B cell (primary cell): ENCODE measurements around the gene SETBP1. TPM values are rescaled to one million over a fixed set of nuclear protein-coding genes. Genes with fewer than 3 reads are reported as not detected.

Source experiments
- ATAC-seq: fragments of 200-7000 bp; cut with Tn5 transposase; one replicate; pipeline ENCODE4 v1.10.0; 2021; ENCODE audit warnings: low read depth, mild to moderate bottlenecking, moderate number of reproducible peaks, moderate library complexity
- CTCF ChIA-PET: fragments of 350-600 bp; sonication (Branson Sonifier 250); formaldehyde crosslinking; loops from one replicate; lab custom pipeline; 2021; ENCODE audit warnings: antibody characterized with exemption, inconsistent platforms; lab: Charles Lee
- POLR2A ChIA-PET: fragments of 350-600 bp; sonication (Branson Sonifier 250); formaldehyde crosslinking; loops from one replicate; lab custom pipeline; 2021; ENCODE audit warnings: antibody characterized with exemption; lab: Charles Lee
- DNase-seq: peaks from one replicate; pipeline ENCODE4 v3.0.0; 2013
- H2AFZ ChIP-seq: 2 replicates; pipeline ENCODE4 v1.6.1; 2012; ENCODE audit warnings: mild to moderate bottlenecking, low read depth, low read length; ENCODE audit not compliant: insufficient read depth, poor library complexity, severe bottlenecking
- H3K27ac ChIP-seq, 2 donors: 1 replicate in 1 of 2; 2 replicates in 1 of 2; pipeline ENCODE4 v1.5.1; 2012 to 2013; ENCODE audit warnings: low read length in 2 of 2, mild to moderate bottlenecking in 2 of 2, moderate library complexity in 1 of 2
- H3K27me3 ChIP-seq, 4 experiments: fragments of 200-600 bp in 1 of 4; sonication (generic) in 1 of 4; replicated peaks in 1 of 4; 1 replicate in 2 of 4; 2 replicates in 2 of 4; pipeline versions ENCODE4 v1.6.1 to v1.7.0; 2013 to 2016; ENCODE audit warnings: low read length in 3 of 4, mild to moderate bottlenecking in 2 of 4, mixed read lengths in 1 of 4, moderate library complexity in 1 of 4; ENCODE audit not compliant: insufficient read depth in 4 of 4, control insufficient read depth in 3 of 4; ENCODE audit errors: control extremely low read depth in 1 of 4
- H3K36me3 ChIP-seq, 2 experiments: replicated peaks in 1 of 2; 1 replicate in 1 of 2; 2 replicates in 1 of 2; pipeline versions ENCODE4 v1.6.1 to v1.7.1; 2013; ENCODE audit warnings: low read length in 1 of 2; ENCODE audit not compliant: insufficient read depth in 2 of 2, control insufficient read depth in 1 of 2; ENCODE audit errors: control extremely low read depth in 1 of 2, extremely low read depth in 1 of 2
- H3K4me1 ChIP-seq, 2 donors: fragments of 200-600 bp in 1 of 2; sonication (generic) in 1 of 2; 1 replicate in 1 of 2; 2 replicates in 1 of 2; pipeline versions ENCODE4 v1.5.1 to v1.6.1; 2013 to 2017; ENCODE audit warnings: low read length in 2 of 2; ENCODE audit not compliant: control insufficient read depth in 2 of 2, insufficient read depth in 2 of 2
- H3K4me2 ChIP-seq: replicated peaks from 2 replicates; pipeline ENCODE3; 2012; ENCODE audit warnings: mild to moderate bottlenecking, low read depth, low read length; ENCODE audit not compliant: poor library complexity, severe bottlenecking
- H3K4me3 ChIP-seq, 5 experiments: fragments of 200-600 bp in 1 of 5; sonication (generic) in 1 of 5; 1 replicate in 3 of 5; 2 replicates in 2 of 5; pipeline versions ENCODE4 v1.5.1 to v1.7.0; 2011 to 2016; ENCODE audit warnings: low read length in 4 of 5, mild to moderate bottlenecking in 4 of 5, low read depth in 2 of 5, control low read depth in 1 of 5, moderate library complexity in 1 of 5; ENCODE audit not compliant: insufficient read depth in 1 of 5; ENCODE audit errors: control extremely low read depth in 1 of 5, extremely low read depth in 1 of 5
- H3K79me2 ChIP-seq: fragments of 200-600 bp; sonication (generic); one replicate; pipeline ENCODE4 v1.6.0; 2016; ENCODE audit warnings: low read length; ENCODE audit not compliant: control insufficient read depth, insufficient read depth
- H3K9ac ChIP-seq: fragments of 200-600 bp; sonication (generic); 2 replicates; pipeline ENCODE4 v1.6.1; 2017; ENCODE audit warnings: mild to moderate bottlenecking, low read length, moderate library complexity
- H3K9me3 ChIP-seq, 3 donors: one replicate each; pipeline versions ENCODE4 v1.6.1 to v1.7.1; 2013; ENCODE audit warnings: low read length in 2 of 3; ENCODE audit not compliant: control insufficient read depth in 2 of 3, insufficient read depth in 1 of 3; ENCODE audit errors: control extremely low read depth in 1 of 3
- H4K20me1 ChIP-seq: 2 replicates; pipeline ENCODE4 v1.6.0; 2012; ENCODE audit warnings: mild to moderate bottlenecking, low read length; ENCODE audit not compliant: insufficient read depth, control insufficient read depth, poor library complexity, severe bottlenecking
- H3K27ac Mint-ChIP-seq: one replicate; pipeline ENCODE4 v1.8.0; 2021; ENCODE audit warnings: mixed read lengths
- H3K27me3 Mint-ChIP-seq: one replicate; pipeline ENCODE4 v1.8.0; 2021; ENCODE audit warnings: mixed read lengths
- H3K4me1 Mint-ChIP-seq: one replicate; pipeline ENCODE4 v1.8.0; 2021; ENCODE audit warnings: mixed read lengths
- H3K4me3 Mint-ChIP-seq: one replicate; pipeline ENCODE4 v1.8.0; 2021; ENCODE audit warnings: mixed read lengths
- H3K9me3 Mint-ChIP-seq: one replicate; pipeline ENCODE4 v1.8.0; 2022; ENCODE audit warnings: mixed read lengths; ENCODE audit not compliant: insufficient read depth
- EZH2 ChIP-seq: IDR thresholded peaks from 2 replicates; pipeline ENCODE4 v1.6.1; 2012; ENCODE audit warnings: borderline replicate concordance, low read depth, mild to moderate bottlenecking, moderate library complexity, low read length; ENCODE audit not compliant: insufficient read depth, poor library complexity, severe bottlenecking
- WGBS: methylation state at CpG from one replicate; pipeline ENCODE4 v1.1.5; 2013; ENCODE audit warnings: missing lambda C conversion rate; ENCODE audit not compliant: insufficient coverage; 5-methylcytosine and 5-hydroxymethylcytosine counted together
- intact Hi-C: fragments of 100-400 bp; cut with micrococcal nuclease; formaldehyde crosslinking; loops from one replicate; pipeline ENCODE4 v1.10.0; 2022
- polyA plus RNA-seq: library from polyadenylated mRNA; depleted of rRNA; stranded (reverse); fragments of >200 nt; gene quantifications from 2 replicates; pipeline ENCODE4 v1.2.3, GENCODE V29; 2012
- total RNA-seq, 2 donors: library from RNA; stranded (reverse); fragments of 120-200 nt in 1 of 2; gene quantifications; 1 replicate in 1 of 2; 2 replicates in 1 of 2; pipeline versions ENCODE4 v1.2.3 to v1.2.4, GENCODE V29; 2013 to 2022
- TF ChIP-seq, protein P1 (sequence below): fragments of 200-600 bp; IDR thresholded peaks from one replicate; pipeline ENCODE4 v1.8.0; 2022; ENCODE audit warnings: antibody characterized with exemption, mild to moderate bottlenecking

The SETBP1 gene
- total and polyA plus RNA-seq, 2 donors (not counting 1 experiment from before 2014, with no cell fraction given) = 15.1 to 129 TPM

DNA sequence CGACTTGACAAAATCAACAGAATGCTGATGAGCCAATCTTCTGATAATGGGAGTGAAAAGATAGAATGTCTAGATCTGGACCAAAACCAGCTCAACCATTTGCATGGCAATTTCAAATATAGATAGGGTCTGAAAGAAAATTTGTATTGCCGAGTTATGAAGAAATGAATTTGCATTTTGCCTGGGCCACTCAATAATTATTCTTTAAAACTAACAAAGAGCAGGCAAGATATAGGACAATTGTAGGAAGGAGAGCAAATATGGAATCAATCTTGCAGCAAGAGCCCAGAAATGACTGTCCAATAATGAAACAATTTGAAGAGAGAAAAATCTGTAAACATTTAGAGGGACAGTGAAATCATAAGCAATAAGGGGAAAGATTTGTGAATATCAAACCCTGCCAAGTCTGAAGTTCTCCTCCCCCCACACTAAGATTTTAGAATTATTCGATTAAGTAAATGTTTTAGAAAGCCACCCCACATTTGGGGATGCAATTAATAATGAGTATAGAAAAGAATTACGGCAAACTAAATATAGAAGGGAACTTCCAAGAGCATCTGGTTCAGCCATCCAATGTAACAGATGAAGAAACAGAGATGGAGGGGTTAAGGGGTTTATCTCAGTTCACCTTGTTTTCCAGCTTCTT is 377.4 kb downstream of the SETBP1 start:
- ChIA-PET CTCF (no interaction called here), POLR2A (no interaction called here)
- H4K20me1 ChIP-seq = no peaks in the 10 kb centered on the region
- Mint-ChIP-seq H3K9me3 (no peaks in the 10 kb centered on the region), H3K4me3 (no peak overlapping the region), H3K4me1 (no peaks in the 10 kb centered on the region), H3K27me3 (no peaks in the 10 kb centered on the region), H3K27ac (no peak overlapping the region)
- no peaks in the 10 kb centered on the region for H3K27me3 ChIP-seq
- no CpG with 5 or more reads among the region's 4 CpGs for WGBS
- H3K36me3 ChIP-seq = peaks cover 2 to 11% of the 10 kb centered on the region in 2 experiments
- no peak for ATAC-seq
- TF ChIP-seq EZH2 = no peak
- TF ChIP-seq, protein P1, sequence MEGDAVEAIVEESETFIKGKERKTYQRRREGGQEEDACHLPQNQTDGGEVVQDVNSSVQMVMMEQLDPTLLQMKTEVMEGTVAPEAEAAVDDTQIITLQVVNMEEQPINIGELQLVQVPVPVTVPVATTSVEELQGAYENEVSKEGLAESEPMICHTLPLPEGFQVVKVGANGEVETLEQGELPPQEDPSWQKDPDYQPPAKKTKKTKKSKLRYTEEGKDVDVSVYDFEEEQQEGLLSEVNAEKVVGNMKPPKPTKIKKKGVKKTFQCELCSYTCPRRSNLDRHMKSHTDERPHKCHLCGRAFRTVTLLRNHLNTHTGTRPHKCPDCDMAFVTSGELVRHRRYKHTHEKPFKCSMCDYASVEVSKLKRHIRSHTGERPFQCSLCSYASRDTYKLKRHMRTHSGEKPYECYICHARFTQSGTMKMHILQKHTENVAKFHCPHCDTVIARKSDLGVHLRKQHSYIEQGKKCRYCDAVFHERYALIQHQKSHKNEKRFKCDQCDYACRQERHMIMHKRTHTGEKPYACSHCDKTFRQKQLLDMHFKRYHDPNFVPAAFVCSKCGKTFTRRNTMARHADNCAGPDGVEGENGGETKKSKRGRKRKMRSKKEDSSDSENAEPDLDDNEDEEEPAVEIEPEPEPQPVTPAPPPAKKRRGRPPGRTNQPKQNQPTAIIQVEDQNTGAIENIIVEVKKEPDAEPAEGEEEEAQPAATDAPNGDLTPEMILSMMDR = no peak
- H3K4me1 ChIP-seq = no peaks in the 10 kb centered on the region
- peak overlapping the region in 1 of 2 donors; percentile 11 for H3K27ac ChIP-seq
- no peak overlapping the region for H3K9ac ChIP-seq
- intact Hi-C loops = no loop called here
- H3K9me3 ChIP-seq = peaks cover 0 to 3% (median 0%) of the 10 kb centered on the region in 3 donors
- H3K79me2 ChIP-seq = no peaks in the 10 kb centered on the region
- H2AFZ ChIP-seq = no peak overlapping the region
- H3K4me2 ChIP-seq = no peak overlapping the region
- no peak overlapping the region for H3K4me3 ChIP-seq
- no peak for DNase-seq

DNA sequence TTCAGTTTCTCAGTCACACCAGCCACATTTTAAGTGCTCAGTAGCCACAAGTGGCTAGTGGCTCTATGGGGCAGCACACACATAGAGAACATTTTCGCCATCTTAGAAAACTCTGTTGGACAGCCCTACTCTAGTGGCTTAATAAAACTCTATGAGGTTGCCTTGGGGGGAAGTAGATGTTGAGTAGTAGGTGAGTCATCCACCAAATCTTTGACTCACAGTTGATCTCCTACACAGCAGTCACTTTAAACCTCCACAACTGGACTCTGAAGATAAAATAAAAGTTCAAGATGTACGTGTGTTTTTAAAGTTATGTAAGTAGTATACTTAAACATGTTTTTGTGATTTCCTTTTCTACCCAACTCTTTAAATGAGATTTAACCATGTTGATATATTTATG is 379.0 kb downstream of the SETBP1 start:
- Histone ChIP-seq H4K20me1 (no peaks in the 10 kb centered on the region), H3K27ac (no peak overlapping the region), H3K79me2 (no peaks in the 10 kb centered on the region), H3K9ac (no peak overlapping the region), H3K4me1 (no peaks in the 10 kb centered on the region), H2AFZ (no peak overlapping the region), H3K36me3 (peaks cover 5 to 19% of the 10 kb centered on the region in 2 experiments), H3K4me3 (no peak overlapping the region), H3K4me2 (no peak overlapping the region), H3K9me3 (peaks cover 0 to 12% (median 0%) of the 10 kb centered on the region in 3 donors), H3K27me3 (no peaks in the 10 kb centered on the region)
- DNase-seq (no peak), ATAC-seq (no peak)
- intact Hi-C loops = no loop called here
- H3K27ac Mint-ChIP-seq = no peak overlapping the region
- TF ChIP-seq, protein P1 = no peak
- TF ChIP-seq EZH2 = no peak
- no CpG with 5 or more reads among the region's 2 CpGs for WGBS
- no peaks in the 10 kb centered on the region for H3K4me1 Mint-ChIP-seq
- no peaks in the 10 kb centered on the region for H3K9me3 Mint-ChIP-seq
- no peaks in the 10 kb centered on the region for H3K27me3 Mint-ChIP-seq
- ChIA-PET POLR2A (no interaction called here), CTCF (no interaction called here)
- no peak overlapping the region for H3K4me3 Mint-ChIP-seq
